Suprapubic skin (tissue), 3 donors: Measurements from ENCODE around the gene BLCAP.

Source experiments
- POLR2A ChIP-seq, 2 donors: fragments of 450-650 bp; IDR thresholded peaks; one replicate each; pipeline ENCODE4 v1.6.1; 2017; ENCODE audit warnings: antibody characterized with exemption in 2 of 2, mild to moderate bottlenecking in 2 of 2, moderate library complexity in 2 of 2
- TF ChIP-seq, protein P1 (sequence below), 2 donors: fragments of 200-600 bp in 1 of 2; fragments of 450-650 bp in 1 of 2; sonication (generic) in 1 of 2; IDR thresholded peaks; one replicate each; pipeline ENCODE4 v1.5.1; 2016 to 2019; ENCODE audit warnings: antibody characterized with exemption in 2 of 2, mild to moderate bottlenecking in 1 of 2, moderate library complexity in 1 of 2

DNA sequence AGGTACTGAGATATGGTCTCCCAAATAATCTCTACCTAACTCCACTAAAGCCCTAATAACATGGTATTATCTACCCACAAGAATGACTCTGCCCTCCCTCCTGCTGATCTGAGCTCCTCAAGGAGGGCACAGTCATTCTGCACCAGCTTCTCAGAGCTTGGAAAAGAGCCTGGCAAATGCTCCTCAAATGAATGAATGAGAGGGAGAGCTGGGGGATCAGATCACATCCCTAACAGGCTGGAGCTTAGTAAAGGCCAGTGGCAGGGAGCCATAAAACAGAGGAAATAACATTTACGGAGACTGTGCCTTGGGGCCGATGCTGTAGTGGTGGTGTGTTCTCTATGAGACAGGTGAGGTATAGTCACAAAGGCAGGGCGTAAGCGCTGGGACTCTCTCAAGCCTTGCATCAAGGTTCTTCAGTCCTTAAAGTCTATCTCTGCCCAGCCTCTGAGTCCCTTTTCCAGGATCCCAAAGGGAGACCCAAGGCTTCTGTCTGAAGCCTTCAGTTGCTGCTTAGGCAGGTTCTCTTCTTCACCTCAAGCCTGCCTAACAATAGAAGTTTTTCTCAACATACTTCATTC is 13.8 kb downstream of the BLCAP start:
- TF ChIP-seq, protein P1, sequence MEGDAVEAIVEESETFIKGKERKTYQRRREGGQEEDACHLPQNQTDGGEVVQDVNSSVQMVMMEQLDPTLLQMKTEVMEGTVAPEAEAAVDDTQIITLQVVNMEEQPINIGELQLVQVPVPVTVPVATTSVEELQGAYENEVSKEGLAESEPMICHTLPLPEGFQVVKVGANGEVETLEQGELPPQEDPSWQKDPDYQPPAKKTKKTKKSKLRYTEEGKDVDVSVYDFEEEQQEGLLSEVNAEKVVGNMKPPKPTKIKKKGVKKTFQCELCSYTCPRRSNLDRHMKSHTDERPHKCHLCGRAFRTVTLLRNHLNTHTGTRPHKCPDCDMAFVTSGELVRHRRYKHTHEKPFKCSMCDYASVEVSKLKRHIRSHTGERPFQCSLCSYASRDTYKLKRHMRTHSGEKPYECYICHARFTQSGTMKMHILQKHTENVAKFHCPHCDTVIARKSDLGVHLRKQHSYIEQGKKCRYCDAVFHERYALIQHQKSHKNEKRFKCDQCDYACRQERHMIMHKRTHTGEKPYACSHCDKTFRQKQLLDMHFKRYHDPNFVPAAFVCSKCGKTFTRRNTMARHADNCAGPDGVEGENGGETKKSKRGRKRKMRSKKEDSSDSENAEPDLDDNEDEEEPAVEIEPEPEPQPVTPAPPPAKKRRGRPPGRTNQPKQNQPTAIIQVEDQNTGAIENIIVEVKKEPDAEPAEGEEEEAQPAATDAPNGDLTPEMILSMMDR (IDR thresholded peaks at IDR 0.05), result no peak
- no peak for TF ChIP-seq POLR2A (IDR thresholded peaks at IDR 0.05)
